Left colon (tissue), 2 donors: ENCODE measurements around the gene MARCHF3. TPM values are rescaled to one million over a fixed set of nuclear protein-coding genes. Genes with fewer than 3 reads are reported as not detected.
A peak's percentile ranks its signal among the peaks of the same experiment; 100 is the strongest.
"Not testable (repeated sequence)": the region's sequence is repeated elsewhere in the genome, so short reads cannot be mapped to it uniquely, and the experiment has no call there.

Experiments
- ATAC-seq: fragments of 200-7000 bp; cut with Tn5 transposase; one replicate; pipeline ENCODE4 v1.9.1; 2020; ENCODE audit warnings: mild to moderate bottlenecking, moderate library complexity
- DNase-seq, 2 donors: peaks; one replicate each; pipeline ENCODE4 v3.0.0-alpha.2; 2020
- intact Hi-C, 2 donors: fragments of 100-400 bp; cut with DNase I in 1 of 2; cut with micrococcal nuclease in 1 of 2; formaldehyde crosslinking; loops; one replicate each; pipeline versions ENCODE4 v1.11.2 to v1.14.0; 2022; cut with DNase I, micrococcal nuclease
- total RNA-seq, 2 donors: library from RNA; stranded (reverse); fragmentation: NEBNext Ultra II Directional; extraction: Animal tissue kit (Norgen Biotek cat#: 25700); gene quantifications; one replicate each; pipeline ENCODE4 v1.2.1, GENCODE V29; 2021
- donor health status: DM: no; HTN: no; CAD: no.
- donor health status: DM: yes; HTN: yes; CAD: no.

MARCHF3 gene
- total RNA-seq, 2 donors from 2014 or later, result 40.3 to 57.7 TPM

DNA sequence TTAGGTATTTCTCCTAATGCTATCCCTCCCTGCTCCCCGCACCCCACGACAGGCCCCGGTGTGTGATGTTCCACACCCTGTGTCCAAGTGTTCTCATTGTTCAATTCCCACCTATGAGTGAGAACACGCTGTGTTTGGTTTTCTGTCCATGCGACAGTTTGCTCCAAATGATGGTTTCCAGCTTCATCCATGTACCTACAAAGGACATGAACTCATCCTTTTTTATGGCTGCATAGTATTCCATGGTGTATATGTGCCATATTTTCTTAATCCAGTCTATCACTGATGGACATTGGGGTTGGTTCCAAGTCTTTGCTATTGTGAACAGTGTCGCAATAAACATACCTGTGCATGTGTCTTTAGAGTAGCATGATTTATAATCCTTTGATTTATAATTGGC lies 23.2 kb upstream of the MARCHF3 start:
- ATAC-seq, DNase-seq, intact Hi-C loops: not testable (repeated sequence)

DNA sequence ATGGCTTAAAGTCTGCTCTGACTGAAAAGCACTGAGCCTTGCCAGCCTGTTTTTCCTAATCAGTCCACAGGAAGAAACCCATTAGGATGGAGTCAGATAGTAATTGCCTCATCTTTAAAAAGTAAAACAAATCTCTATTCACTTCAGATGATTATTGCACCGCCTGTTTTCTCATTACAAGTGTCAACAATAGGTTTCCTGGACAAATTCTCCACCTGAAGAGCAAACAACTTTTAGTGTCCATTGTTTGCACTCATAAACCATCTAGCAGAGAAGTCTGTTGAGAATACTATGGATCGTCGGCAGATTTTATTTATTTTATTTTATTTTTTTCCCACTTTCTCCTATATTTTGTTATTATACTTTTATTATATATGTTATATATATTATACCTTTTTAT lies 22.7 kb upstream of the MARCHF3 start:
- no peak for DNase-seq
- ATAC-seq, result peak; percentile 92
- intact Hi-C loops, result no loop called here

DNA sequence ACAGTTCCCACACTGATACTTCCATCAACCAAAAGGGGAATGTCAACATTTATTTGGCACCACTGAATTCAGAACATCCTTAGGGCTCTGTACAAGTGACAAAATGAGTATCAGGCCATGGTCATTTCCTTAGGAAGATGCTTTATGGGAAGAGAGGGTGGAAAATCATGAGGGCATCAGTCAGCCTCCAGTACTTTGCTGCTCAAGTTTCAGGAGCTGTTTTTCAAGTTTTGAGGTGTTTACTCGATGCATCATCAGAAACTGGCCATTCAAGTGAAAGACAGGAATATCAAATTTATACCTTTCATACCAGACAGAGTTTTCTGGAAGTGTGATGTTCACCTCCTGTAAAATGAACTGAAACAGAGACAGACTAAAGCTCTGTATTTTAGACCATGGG lies 21.2 kb upstream of the MARCHF3 start:
- DNase-seq, result no peak
- no peak for ATAC-seq

DNA sequence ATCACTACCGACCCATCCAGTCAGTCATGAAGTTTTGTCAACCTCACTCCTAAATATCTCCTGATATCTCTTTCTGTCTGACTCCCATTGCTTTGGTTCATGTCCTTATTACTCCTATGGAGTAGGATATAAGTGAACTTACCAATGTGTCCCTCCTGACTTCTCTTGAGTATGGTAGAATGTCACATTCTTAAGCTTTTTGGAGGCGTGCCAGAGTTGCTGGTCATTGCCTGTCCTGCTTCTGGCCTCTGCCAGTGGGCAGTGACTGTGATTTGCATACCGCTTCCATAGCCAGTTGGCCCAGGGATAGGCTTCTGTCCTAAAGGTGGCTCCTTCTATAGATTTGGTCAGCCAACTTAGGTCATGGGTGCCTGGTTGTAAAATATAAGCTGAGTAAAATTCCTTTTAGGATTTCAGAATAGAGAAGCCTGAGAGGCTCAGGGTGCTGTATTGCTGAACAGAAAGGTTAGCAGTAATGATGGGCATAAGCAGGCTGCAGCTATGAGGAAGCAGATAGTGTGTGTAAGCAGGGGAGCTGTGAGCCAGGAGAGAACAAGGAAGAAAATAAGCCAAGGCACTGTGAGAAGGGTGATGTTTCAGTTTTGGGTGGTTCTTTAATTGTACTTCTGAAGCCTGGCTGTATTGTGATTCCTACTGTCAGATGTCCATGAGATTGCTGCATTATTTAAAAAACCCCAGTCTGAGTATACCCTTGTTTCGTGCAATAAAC lies 16.1 kb upstream of the MARCHF3 start:
- ATAC-seq (peak; percentile 91), DNase-seq (peak in 1 of 2 donors; percentile 22)
- intact Hi-C loops, result no loop called here

More for the DNA sequence above, 21.2 kb upstream of the MARCHF3 start:
- intact Hi-C loops, result no loop called here

DNA sequence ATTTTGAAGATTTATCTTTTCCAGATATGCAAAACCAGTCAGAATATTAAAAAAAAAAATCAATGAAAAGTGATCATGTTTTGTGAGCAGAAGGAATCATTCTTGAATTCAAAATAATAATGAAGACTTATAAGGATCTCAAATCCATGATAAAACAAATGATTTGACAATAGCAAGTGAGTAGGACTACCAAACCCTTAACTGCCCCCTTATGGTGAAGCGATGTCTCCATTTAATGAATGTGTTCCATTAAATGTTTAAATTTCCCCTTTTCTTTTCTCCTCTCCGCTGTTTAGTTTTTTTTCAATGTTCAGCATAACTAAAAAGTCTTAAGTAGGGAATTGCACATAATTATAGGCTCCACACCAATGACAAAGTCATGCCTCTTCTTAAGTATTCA lies 12.2 kb upstream of the MARCHF3 start:
- intact Hi-C loops, result no loop called here
- DNase-seq (no peak), ATAC-seq (no peak)

DNA sequence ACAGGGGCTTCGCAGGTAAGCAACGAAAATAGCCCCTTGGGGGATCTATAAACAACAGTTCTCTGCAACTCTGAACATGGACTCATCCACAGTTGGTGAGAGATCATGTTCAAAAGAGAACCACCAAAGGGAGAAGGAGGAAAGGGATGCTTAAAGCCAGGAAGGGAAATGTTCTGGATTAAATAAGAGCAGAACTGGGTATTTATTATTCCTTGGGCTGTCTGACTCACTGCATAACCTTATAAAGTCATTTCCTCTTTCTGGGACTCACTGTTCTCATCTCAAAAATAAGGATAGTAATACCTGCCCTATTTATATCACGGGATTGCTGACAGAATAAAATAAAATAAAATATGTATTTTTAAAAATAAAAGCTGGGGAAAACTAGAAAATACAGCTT lies 11.2 kb upstream of the MARCHF3 start:
- DNase-seq (no peak), ATAC-seq (peak; percentile 53)
- intact Hi-C loops, result no loop called here

DNA sequence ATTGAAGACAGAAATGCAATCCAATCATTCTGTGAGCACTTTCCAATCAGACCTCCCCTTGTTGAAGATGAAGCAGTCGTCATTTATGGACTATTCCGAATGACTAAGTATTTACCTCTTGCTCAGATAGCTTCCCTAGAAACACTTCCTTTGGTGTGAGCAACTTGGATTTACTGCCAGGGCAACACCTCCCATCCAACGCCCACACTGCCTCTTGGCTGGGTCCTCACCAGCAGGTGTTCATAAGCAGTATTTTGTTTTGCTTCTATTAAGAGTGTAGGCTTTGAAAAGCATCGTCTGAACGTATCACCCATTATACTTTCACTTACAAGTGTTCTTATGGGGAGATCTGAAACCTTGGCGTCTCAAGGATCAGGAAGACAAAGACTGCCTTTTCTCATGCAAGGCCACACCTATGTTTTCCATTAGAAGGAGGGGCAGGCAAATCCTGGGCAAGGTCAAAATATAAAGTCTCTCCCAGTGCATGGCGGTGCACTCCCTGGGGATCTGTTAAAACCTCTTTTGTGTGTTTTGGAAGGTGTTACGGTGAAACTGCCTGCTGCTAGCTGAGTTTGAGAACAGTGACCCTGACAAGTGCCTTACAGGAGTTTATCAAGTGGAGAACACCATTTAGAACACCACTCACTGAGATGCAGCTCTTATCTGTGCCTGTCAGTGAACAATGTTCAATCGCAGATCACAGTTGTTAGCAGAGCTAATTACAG lies 10.6 kb upstream of the MARCHF3 start:
- intact Hi-C loops, result no loop called here
- DNase-seq (peak; percentile 39 to 57), ATAC-seq (peak; percentile 89)

DNA sequence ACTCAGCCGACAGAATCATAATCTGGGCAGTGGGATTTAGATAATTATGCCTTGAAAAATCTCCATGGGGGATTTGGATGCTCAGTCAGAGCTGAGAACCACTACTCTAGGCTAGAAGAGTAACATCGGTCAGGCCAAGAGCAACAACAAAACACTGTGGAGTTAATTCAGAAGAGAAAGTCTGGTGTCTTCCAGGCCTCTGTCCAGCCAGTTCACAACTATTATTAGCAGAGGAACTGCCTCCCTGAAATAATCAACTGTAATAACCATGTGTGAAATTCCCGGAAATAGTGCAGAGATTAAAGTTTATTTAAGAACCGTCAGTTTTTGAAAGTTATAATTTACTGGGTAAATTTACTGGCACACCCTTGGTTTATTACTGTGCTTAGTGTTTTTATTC lies 8.2 kb upstream of the MARCHF3 start:
- ATAC-seq (no peak), DNase-seq (no peak)
- intact Hi-C loops, result no loop called here

DNA sequence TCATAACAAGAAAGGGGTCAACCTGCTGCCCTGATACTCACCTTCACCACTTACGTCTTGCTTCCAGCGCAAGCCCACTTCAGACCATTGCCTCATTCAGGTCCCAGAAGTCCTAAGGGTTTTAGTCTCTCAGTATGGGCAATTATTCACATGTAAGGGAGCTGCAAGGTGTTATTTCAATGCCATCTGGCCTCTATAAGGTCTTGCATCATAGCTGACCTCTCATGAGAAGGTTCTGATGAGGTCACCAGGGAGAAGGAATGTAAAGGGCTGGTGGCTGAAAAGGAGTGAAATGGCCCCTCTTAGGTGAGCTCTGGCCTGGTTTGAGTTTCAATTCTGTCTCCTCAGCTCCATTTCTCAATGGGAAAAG lies 1.5 kb upstream of the MARCHF3 start:
- no peak for DNase-seq
- ATAC-seq, result no peak
- intact Hi-C loops, result no loop called here

DNA sequence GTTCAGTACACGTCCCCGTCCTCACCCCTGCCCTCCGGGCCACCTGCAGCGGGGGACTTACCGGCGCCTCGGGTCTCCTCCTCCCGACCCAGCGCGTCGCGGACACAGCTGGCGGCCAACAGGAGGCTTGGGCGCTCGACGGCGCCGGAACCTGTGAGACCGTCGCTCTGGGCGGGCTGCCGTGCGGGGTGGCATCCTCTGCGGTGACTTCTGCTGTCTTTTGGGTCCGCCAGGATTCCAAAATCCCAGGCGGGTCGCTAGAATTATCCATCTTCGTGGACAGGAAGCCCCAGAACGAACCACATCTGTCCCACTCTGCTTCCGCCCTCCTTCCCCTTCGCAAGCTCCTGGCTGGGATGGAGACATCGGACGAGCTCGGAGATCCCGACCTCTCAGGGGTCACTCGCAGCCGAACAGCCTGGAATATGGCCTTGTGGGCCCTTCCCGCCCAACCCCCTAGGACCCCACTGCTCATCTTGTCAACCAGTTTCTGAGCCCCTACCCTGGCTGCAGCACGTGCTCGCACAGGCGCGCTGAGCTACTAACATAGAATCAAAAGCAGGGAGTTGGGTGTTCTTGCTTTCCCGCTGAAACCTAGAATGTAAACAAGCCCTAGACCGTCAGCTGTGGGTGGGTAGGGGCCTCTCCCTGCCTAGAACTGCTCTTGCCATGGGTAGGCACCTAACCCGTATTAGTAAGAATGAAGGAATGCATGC lies 947 bp upstream of the MARCHF3 start:
- intact Hi-C loops, result no loop called here
- DNase-seq (peak in 1 of 2 donors; percentile 55), ATAC-seq (peak; percentile 15)

DNA sequence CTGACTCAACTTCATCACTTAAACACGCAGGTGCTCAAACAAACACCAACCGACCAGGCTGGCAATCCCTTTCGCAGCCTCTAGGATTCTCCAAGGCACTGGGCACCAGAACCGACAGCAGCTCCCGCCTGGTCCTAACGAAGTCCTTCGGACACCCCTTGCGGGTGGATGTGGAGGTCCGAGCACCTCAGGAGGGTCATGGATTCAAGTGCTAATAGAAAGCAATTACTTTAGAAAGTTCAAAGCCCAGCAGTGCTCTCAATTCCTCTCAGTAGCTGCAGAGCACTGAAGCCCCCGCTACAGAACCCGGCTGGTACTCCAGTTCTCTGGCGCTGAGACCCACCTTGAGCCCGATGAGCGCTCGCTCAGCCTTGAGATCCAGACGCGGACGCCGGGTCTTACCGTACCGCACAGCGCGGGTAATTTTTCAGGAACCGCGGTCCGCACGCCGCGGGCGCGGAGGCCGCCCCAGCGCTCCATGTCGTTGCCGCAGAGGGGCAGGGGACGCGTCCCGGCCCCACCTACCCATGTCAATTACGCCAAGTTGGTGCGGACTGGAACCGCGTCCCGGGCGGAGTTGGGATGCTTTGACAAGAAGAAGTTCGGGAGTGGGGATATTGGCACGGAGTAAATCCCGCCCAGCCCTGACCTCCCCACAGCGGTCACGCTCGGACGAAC lies 638 bp downstream of the MARCHF3 start:
- ATAC-seq (peak; percentile 67), DNase-seq (peak; percentile 77 to 80)
- intact Hi-C loops, result loop anchor here in 1 of 2 donors (10.0 kb wide), 1 partner anchor 165 kb away; no protein-coding TSS in a partner anchor

DNA sequence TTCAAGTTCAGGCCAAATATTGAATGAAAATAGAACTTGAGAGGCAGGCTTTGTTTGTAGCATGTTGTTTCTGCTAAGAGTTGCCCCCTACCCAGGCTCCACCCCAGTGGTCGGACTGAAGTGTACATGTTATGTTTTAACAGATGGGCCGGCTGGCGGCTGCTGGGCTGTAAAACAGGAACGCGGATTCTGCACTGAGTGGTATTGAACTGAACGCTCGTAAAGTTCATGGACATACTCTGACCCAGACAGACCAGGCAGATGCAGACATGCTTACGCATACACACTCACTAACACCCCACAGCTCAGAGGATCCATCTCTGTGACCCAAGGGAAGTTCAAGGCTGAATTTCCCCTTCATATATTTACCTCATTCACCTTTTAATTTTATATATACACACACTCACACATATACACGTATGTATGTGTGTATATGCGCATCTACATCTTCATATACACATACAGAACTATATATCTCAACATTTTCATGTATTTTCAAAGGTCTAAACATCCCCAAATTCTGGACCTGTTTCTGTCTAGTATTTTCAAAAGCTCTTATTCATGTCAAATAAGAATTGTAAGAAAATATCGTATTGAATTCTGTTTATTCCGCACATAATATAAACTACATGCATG lies 1.4 kb downstream of the MARCHF3 start:
- DNase-seq, result peak; percentile 69 to 73
- intact Hi-C loops, result loop anchor here in 1 of 2 donors (10.0 kb wide), 1 partner anchor 164 kb away; no protein-coding TSS in a partner anchor
- ATAC-seq, result peak; percentile 44

DNA sequence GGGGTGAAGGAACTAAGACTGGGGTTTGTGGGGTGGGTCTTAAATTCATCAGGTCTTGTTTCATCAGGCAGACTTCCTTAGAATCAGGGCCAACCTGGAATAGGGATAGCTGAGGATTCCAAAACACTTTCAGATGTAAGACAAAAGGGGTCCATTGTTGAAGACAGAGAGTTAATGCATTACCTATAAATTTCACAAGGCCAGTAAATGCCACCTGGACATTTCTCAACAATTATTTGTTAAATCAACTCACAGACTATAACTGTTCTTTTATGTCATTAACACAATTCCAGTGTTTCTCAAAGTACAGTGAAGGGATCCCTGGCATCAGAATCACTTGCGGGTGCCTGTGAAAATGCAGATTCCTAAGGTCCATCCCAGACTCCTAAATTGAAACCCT lies 2.8 kb downstream of the MARCHF3 start:
- ATAC-seq (no peak), DNase-seq (no peak)
- intact Hi-C loops, result loop anchor here in 1 of 2 donors (10.0 kb wide), 1 partner anchor 163 kb away; no protein-coding TSS in a partner anchor

DNA sequence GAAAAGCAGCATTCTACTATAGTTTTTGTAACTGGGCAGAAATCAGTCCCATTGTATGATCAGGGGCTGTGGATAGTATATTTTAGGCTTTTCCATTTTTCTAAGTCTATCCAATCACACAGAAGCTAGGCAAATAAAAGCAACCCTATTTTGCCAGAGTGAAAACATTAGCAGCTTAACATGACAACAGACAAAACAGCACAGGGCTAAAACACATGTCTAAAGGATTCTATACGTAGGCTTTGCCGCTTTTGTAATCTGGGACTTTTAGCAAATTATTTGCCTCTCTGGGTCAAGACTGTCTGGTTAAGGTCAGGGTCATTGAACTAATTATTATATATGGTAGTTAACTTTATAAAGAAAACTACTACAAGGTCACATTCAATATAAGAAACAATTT lies 4.2 kb downstream of the MARCHF3 start:
- intact Hi-C loops, result loop anchor here in 1 of 2 donors (10.0 kb wide), 1 partner anchor 161 kb away; no protein-coding TSS in a partner anchor
- ATAC-seq, result no peak
- no peak for DNase-seq

DNA sequence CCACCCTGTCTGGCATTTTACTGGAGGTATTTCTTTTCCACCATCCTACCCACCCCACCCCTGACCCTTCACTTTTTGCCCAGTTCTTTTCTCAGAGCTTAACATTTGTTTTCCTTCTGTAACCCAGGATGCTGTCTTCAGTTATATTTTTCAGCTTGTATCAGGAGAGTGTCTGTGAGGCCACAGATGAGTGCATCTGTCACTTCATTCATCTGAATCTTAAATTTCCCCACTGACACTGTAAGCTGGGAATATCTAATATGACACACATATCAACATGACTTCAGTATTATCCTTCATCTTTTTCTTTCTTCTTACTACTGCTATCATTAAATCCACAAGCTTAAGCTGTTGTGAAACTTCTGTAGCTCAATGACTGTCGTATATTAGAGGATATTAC lies 4.9 kb downstream of the MARCHF3 start:
- ATAC-seq (no peak), DNase-seq (no peak)
- intact Hi-C loops, result loop anchor here in 1 of 2 donors (10.0 kb wide), 1 partner anchor 161 kb away; no protein-coding TSS in a partner anchor

DNA sequence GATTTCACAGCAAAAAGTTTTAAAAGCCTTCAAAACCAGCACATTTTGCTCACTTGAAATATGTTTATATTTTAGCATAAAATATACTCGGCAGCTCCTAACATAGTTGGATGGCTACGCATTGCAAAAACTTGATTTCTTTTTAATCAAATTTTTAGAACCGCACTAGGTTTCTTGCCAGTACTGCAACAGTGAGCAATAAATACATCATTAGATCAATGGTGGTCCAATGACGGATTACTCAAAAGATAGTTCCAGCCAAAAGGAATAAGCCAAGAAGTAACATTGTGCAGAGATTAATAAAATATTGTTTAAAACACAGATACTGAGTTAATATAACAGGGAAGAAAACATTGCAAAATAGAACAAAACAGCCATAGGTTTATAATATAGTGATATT lies 5.5 kb downstream of the MARCHF3 start:
- intact Hi-C loops, result loop anchor here in 1 of 2 donors (10.0 kb wide), 1 partner anchor 160 kb away; no protein-coding TSS in a partner anchor
- DNase-seq, result no peak
- no peak for ATAC-seq

DNA sequence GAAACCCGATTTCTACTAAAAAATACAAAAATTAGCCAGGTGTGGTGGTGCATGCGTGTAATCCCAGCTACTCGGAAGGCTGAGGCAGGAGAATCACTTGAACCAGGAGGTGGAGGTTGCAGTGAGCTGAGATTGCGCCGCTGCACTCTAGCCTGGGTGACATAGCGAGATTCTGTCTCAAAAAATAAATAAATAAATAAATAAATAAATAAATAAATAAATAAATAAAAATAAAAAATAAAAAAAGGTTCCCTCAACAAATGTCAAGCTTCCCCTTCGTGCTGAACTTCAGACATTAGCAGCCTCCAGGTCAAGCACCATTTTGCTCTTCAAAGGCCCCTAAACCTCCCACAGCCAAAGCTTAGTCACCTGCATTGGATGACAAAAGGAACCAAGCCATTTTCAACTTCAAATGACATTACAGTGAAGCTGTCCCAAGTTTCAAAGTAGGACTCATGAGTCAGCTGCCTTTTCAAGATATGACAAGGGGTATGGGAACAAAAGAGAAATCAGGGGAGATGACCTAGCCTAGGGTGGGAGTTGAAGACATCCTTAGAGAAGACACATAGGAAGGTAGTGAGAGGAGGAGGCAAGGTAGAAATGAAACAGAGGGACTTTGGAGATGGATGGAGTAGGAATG lies 6.7 kb downstream of the MARCHF3 start:
- ATAC-seq, result not testable (repeated sequence)
- intact Hi-C loops, result loop anchor here in 1 of 2 donors (10.0 kb wide), 1 partner anchor 159 kb away; no protein-coding TSS in a partner anchor

DNA sequence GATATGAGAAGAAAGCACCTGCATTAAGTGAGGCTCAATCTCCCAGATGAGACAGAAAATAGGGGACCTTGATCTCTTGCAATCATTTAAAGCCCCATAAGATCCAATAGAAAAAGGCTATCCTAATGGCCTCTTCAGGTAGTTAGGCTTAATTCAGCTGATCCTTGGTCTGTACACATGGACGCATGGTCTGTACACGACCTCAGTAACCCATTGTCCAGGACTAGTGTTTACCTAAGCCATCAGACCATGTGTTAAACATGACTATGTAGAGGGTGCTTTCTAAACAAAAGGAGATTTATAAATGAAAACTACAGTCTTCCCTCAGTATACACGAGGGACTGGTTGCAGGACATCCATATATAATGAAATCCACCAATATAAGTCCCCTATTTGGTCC lies 7.5 kb downstream of the MARCHF3 start:
- ATAC-seq (no peak), DNase-seq (no peak)
- intact Hi-C loops, result loop anchor here in 1 of 2 donors (10.0 kb wide), 1 partner anchor 158 kb away; no protein-coding TSS in a partner anchor

More for the DNA sequence above, 6.7 kb downstream of the MARCHF3 start:
- not testable (repeated sequence) for DNase-seq
